ENCODE data around the gene KRTAP10-2.

DNA sequence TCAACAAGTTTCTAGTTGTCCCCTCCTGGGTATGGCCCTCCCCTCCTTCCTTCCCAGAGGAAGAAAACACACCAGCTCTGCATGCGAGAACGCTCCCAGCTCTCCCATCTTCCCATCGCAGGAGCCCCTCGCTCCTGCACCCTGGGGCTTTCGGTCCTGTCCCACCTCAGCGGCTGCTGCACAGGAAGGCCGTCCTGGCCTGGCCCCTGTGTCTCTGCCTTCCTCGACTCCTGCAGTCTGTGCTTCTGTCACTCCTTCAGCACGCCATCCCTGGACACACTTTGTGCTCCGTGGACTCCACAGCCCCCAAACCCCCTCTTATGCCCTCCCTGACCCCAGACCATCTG, 34.5 kb downstream of the KRTAP10-2 start:
- TF ChIP-seq, protein P1, sequence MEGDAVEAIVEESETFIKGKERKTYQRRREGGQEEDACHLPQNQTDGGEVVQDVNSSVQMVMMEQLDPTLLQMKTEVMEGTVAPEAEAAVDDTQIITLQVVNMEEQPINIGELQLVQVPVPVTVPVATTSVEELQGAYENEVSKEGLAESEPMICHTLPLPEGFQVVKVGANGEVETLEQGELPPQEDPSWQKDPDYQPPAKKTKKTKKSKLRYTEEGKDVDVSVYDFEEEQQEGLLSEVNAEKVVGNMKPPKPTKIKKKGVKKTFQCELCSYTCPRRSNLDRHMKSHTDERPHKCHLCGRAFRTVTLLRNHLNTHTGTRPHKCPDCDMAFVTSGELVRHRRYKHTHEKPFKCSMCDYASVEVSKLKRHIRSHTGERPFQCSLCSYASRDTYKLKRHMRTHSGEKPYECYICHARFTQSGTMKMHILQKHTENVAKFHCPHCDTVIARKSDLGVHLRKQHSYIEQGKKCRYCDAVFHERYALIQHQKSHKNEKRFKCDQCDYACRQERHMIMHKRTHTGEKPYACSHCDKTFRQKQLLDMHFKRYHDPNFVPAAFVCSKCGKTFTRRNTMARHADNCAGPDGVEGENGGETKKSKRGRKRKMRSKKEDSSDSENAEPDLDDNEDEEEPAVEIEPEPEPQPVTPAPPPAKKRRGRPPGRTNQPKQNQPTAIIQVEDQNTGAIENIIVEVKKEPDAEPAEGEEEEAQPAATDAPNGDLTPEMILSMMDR (IDR thresholded peaks at IDR 0.05), result no peak
- TF ChIP-seq POLR2A (IDR thresholded peaks at IDR 0.05), result no peak
